Upper lobe of right lung (tissue), 1 donor: ENCODE results near the gene EYS. TPM values are rescaled to one million over a fixed set of nuclear protein-coding genes. Genes with fewer than 3 reads are reported as not detected.

ENCODE experiments used
- ATAC-seq: fragments of 200-7000 bp; cut with Tn5 transposase; one replicate; pipeline ENCODE4 v1.9.1; 2020; ENCODE audit warnings: mild to moderate bottlenecking, moderate library complexity
- DNase-seq: peaks from one replicate; pipeline ENCODE4 v3.0.0-alpha.2; 2020
- H3K27ac ChIP-seq: fragments of 200-600 bp; one replicate; pipeline ENCODE4 v1.8.0; 2022
- H3K27me3 ChIP-seq: fragments of 200-600 bp; one replicate; pipeline ENCODE4 v1.8.0; 2022; ENCODE audit warnings: mild to moderate bottlenecking
- H3K36me3 ChIP-seq: fragments of 200-600 bp; one replicate; pipeline ENCODE4 v1.8.0; 2022
- H3K4me1 ChIP-seq: fragments of 200-600 bp; one replicate; pipeline ENCODE4 v1.8.0; 2022
- H3K4me3 ChIP-seq: fragments of 200-600 bp; one replicate; pipeline ENCODE4 v1.8.0; 2022; ENCODE audit warnings: mild to moderate bottlenecking
- H3K9me3 ChIP-seq: fragments of 200-600 bp; one replicate; pipeline ENCODE4 v1.8.0; 2022
- CTCF ChIP-seq: fragments of 200-600 bp; IDR thresholded peaks from one replicate; pipeline ENCODE4 v1.8.0; 2022; ENCODE audit warnings: antibody characterized with exemption
- intact Hi-C: fragments of 100-400 bp; cut with DNase I; formaldehyde crosslinking; loops from one replicate; pipeline ENCODE4 v1.11.0; 2022
- total RNA-seq: library from RNA; stranded (reverse); fragmentation: NEBNext Ultra II Directional; extraction: Animal tissue kit (Norgen Biotek cat#: 25700); gene quantifications from one replicate; pipeline ENCODE4 v1.2.1, GENCODE V29; 2021
- donor health status: DM: no; HTN: yes; CAD: no; lungs with severe emphysema.

Gene EYS
- total RNA-seq, 1 donor from 2014 or later = not detected

GRCh38 chr6:64310214-64310613, 1396.8 kb downstream of the EYS start:
- H3K27ac ChIP-seq = no peak overlapping the region
- intact Hi-C loops = no loop called here

GRCh38 chr6:64301307-64302236, 1405.5 kb downstream of the EYS start:
- Histone ChIP-seq H3K27me3 (no peaks in the 10 kb centered on the region), H3K9me3 (no peaks in the 10 kb centered on the region), H3K4me1 (no peaks in the 10 kb centered on the region), H3K4me3 (no peak overlapping the region), H3K36me3 (no peaks in the 10 kb centered on the region), H3K27ac (no peak overlapping the region)
- intact Hi-C loops = no loop called here
- DNase-seq (no peak), ATAC-seq (no peak)
- TF ChIP-seq CTCF = no peak

More at GRCh38 chr6:64310214-64310613, 1396.8 kb downstream of the EYS start:
- ATAC-seq = no peak
- Histone ChIP-seq H3K36me3 (no peaks in the 10 kb centered on the region), H3K4me1 (no peaks in the 10 kb centered on the region), H3K27me3 (no peaks in the 10 kb centered on the region), H3K4me3 (no peak overlapping the region), H3K9me3 (no peaks in the 10 kb centered on the region)
- TF ChIP-seq CTCF = no peak
- no peak for DNase-seq

- Histone ChIP-seq H3K4me1 (no peaks in the 10 kb centered on the region), H3K27ac (no peak overlapping the region), H3K36me3 (no peaks in the 10 kb centered on the region), H3K27me3 (no peaks in the 10 kb centered on the region), H3K4me3 (no peak overlapping the region), H3K9me3 (no peaks in the 10 kb centered on the region)
- TF ChIP-seq CTCF = no peak
- no peak for DNase-seq
- intact Hi-C loops = no loop called here
- no peak for ATAC-seq
Measured at GRCh38 chr6:64299176-64299575, 1407.8 kb downstream of the EYS start.

GRCh38 chr6:64294034-64294433, 1413.0 kb downstream of the EYS start:
- intact Hi-C loops = no loop called here
- Histone ChIP-seq H3K27me3 (no peaks in the 10 kb centered on the region), H3K9me3 (no peaks in the 10 kb centered on the region), H3K27ac (no peak overlapping the region), H3K4me3 (no peak overlapping the region), H3K36me3 (no peaks in the 10 kb centered on the region), H3K4me1 (no peaks in the 10 kb centered on the region)
- no peak for TF ChIP-seq CTCF
- no peak for DNase-seq
- ATAC-seq = no peak

- no peaks in the 10 kb centered on the region for H3K4me1 ChIP-seq
- no peak for ATAC-seq
- intact Hi-C loops = no loop called here
- TF ChIP-seq CTCF = no peak
- DNase-seq = no peak
- H3K4me3 ChIP-seq = no peak overlapping the region
- H3K27ac ChIP-seq = no peak overlapping the region
- no peaks in the 10 kb centered on the region for H3K27me3 ChIP-seq
- H3K9me3 ChIP-seq = no peaks in the 10 kb centered on the region
- no peaks in the 10 kb centered on the region for H3K36me3 ChIP-seq
Measured at GRCh38 chr6:64293298-64293697, 1413.7 kb downstream of the EYS start.
